ENCODE measurements around the gene EIF4G1.

The EIF4G1 gene

GRCh38 chr3:184379358-184380184 is 65.2 kb downstream of the EIF4G1 start, which contains the start of gene CHRD:
Gene CHRD (plus strand): TSS chr3:184380054. CDS start chr3:184380319, 265 bp downstream.
- H3K9ac ChIP-seq (ENCODE audit: low read length), result no peak within 1 kb of the TSS
- no peaks in the 10 kb centered on the region for H3F3A ChIP-seq (ENCODE audit: insufficient read depth, low read length)
- no peak within 1 kb of the TSS for H3K4me2 ChIP-seq (ENCODE audit: low read length)
- TF ChIP-seq, protein P1, sequence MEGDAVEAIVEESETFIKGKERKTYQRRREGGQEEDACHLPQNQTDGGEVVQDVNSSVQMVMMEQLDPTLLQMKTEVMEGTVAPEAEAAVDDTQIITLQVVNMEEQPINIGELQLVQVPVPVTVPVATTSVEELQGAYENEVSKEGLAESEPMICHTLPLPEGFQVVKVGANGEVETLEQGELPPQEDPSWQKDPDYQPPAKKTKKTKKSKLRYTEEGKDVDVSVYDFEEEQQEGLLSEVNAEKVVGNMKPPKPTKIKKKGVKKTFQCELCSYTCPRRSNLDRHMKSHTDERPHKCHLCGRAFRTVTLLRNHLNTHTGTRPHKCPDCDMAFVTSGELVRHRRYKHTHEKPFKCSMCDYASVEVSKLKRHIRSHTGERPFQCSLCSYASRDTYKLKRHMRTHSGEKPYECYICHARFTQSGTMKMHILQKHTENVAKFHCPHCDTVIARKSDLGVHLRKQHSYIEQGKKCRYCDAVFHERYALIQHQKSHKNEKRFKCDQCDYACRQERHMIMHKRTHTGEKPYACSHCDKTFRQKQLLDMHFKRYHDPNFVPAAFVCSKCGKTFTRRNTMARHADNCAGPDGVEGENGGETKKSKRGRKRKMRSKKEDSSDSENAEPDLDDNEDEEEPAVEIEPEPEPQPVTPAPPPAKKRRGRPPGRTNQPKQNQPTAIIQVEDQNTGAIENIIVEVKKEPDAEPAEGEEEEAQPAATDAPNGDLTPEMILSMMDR (IDR thresholded peaks at IDR 0.05; ENCODE audit: low read length), result no peak
- TF ChIP-seq EZH2 (IDR thresholded peaks at IDR 0.05; ENCODE audit: borderline replicate concordance, low read length), result no peak
- no peaks in the 10 kb centered on the region for H3K79me2 ChIP-seq (ENCODE audit: insufficient read depth, low read length)
- no peaks in the 10 kb centered on the region for H4K20me1 ChIP-seq (ENCODE audit: insufficient read depth, low read length)
- no peak within 1 kb of the TSS for H3K27ac ChIP-seq (ENCODE audit: low read depth, low read length, poor library complexity, severe bottlenecking)
- no peak within 1 kb of the TSS for H3K4me3 ChIP-seq (ENCODE audit: low read depth, low read length, poor library complexity, severe bottlenecking)
- H3K9me3 ChIP-seq (ENCODE audit: low read length), result no peaks in the 10 kb centered on the region
- H3K9me2 ChIP-seq (ENCODE audit: low read depth, low read length), result no peaks in the 10 kb centered on the region
- H3K4me1 ChIP-seq (ENCODE audit: insufficient read depth, low read length, severe bottlenecking), result no peaks in the 10 kb centered on the region
- H2AFZ ChIP-seq (ENCODE audit: low read length), result no peak within 1 kb of the TSS
- H3K36me3 ChIP-seq (ENCODE audit: insufficient read depth, low read length), result no peaks in the 10 kb centered on the region
- peaks cover 7% of the 10 kb centered on the region for H3K27me3 ChIP-seq (ENCODE audit: insufficient read depth, low read length)

DNA sequence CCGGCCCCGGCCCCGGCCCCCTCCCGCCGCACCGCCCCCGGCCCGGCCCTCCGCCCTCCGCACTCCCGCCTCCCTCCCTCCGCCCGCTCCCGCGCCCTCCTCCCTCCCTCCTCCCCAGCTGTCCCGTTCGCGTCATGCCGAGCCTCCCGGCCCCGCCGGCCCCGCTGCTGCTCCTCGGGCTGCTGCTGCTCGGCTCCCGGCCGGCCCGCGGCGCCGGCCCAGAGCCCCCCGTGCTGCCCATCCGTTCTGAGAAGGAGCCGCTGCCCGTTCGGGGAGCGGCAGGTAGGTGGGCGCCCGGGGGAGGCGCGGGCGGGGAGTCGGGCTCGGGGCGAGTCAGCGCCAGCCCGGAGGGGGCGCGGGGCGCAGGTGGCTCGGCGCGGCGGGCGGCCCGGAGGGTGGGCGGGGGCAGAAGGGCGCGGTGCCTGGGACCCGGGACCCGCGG is 65.8 kb downstream of the EIF4G1 start:
- no peaks in the 10 kb centered on the region for H3K9me3 ChIP-seq (ENCODE audit: low read length)
- no peaks in the 10 kb centered on the region for H3K79me2 ChIP-seq (ENCODE audit: insufficient read depth, low read length)
- no peak overlapping the region for H3K9ac ChIP-seq (ENCODE audit: low read length)
- no peaks in the 10 kb centered on the region for H4K20me1 ChIP-seq (ENCODE audit: insufficient read depth, low read length)
- H3K27ac ChIP-seq (ENCODE audit: low read depth, low read length, poor library complexity, severe bottlenecking), result no peak overlapping the region
- no peaks in the 10 kb centered on the region for H3K4me1 ChIP-seq (ENCODE audit: insufficient read depth, low read length, severe bottlenecking)
- no peaks in the 10 kb centered on the region for H3K36me3 ChIP-seq (ENCODE audit: insufficient read depth, low read length)
- H3K9me2 ChIP-seq (ENCODE audit: low read depth, low read length), result no peaks in the 10 kb centered on the region
- TF ChIP-seq, protein P1 (IDR thresholded peaks at IDR 0.05; ENCODE audit: low read length), result no peak
- TF ChIP-seq EZH2 (IDR thresholded peaks at IDR 0.05; ENCODE audit: borderline replicate concordance, low read length), result no peak
- no peak overlapping the region for H3K4me2 ChIP-seq (ENCODE audit: low read length)
- peaks cover 7% of the 10 kb centered on the region for H3K27me3 ChIP-seq (ENCODE audit: insufficient read depth, low read length)
- no peak overlapping the region for H2AFZ ChIP-seq (ENCODE audit: low read length)
- H3K4me3 ChIP-seq (ENCODE audit: low read depth, low read length, poor library complexity, severe bottlenecking), result no peak overlapping the region
- H3F3A ChIP-seq (ENCODE audit: insufficient read depth, low read length), result no peaks in the 10 kb centered on the region

DNA sequence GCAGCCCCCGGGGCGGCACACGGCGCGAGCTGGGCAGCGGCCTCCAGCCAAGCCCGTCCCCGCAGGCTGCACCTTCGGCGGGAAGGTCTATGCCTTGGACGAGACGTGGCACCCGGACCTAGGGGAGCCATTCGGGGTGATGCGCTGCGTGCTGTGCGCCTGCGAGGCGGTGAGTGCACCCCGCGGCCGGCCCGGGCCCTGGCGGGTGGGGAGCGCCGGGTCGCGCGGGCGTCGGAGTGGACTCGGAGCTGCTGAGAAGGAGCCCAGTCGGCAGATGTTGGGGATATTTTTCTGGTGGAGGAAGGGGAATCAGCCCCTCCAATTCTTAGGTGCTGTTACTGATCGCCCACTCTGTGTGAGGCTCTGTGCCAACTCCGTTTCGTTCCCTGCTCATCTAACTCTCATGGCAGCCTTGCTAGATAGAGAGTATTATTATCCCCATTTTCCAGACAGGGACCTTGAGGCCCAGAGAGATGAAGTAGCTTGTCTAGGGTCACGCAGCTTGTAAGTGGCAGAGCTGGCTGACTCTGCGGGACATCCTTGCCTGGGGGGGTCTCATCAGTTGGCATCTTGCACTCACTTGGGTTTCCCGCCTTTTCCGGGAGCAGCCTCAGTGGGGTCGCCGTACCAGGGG is 66.3 kb downstream of the EIF4G1 start:
- Histone ChIP-seq H3F3A (ENCODE audit: insufficient read depth, low read length) (no peaks in the 10 kb centered on the region), H3K9ac (ENCODE audit: low read length) (no peak overlapping the region), H3K4me1 (ENCODE audit: insufficient read depth, low read length, severe bottlenecking) (no peaks in the 10 kb centered on the region), H3K4me2 (ENCODE audit: low read length) (no peak overlapping the region), H3K27ac (ENCODE audit: low read depth, low read length, poor library complexity, severe bottlenecking) (no peak overlapping the region), H3K9me3 (ENCODE audit: low read length) (no peaks in the 10 kb centered on the region), H3K79me2 (ENCODE audit: insufficient read depth, low read length) (no peaks in the 10 kb centered on the region), H2AFZ (ENCODE audit: low read length) (no peak overlapping the region), H3K4me3 (ENCODE audit: low read depth, low read length, poor library complexity, severe bottlenecking) (no peak overlapping the region), H3K27me3 (ENCODE audit: insufficient read depth, low read length) (peaks cover 7% of the 10 kb centered on the region), H3K9me2 (ENCODE audit: low read depth, low read length) (no peaks in the 10 kb centered on the region), H4K20me1 (ENCODE audit: insufficient read depth, low read length) (no peaks in the 10 kb centered on the region), H3K36me3 (ENCODE audit: insufficient read depth, low read length) (no peaks in the 10 kb centered on the region)
- no peak for TF ChIP-seq EZH2 (IDR thresholded peaks at IDR 0.05; ENCODE audit: borderline replicate concordance, low read length)
- TF ChIP-seq, protein P1 (IDR thresholded peaks at IDR 0.05; ENCODE audit: low read length), result no peak

Measured in OCI-LY1 (cell line).